H1 (cell line): ENCODE measurements around the gene IL3. TPM values are rescaled to one million over a fixed set of nuclear protein-coding genes. Genes with fewer than 3 reads are reported as not detected.

Experiments used
- CTCF ChIA-PET: fragments of 300-600 bp; sonication (Branson Sonifier 250); formaldehyde crosslinking; loops from one replicate; lab custom pipeline; 2021; ENCODE audit not compliant: partially characterized antibody; lab: Charles Lee
- POLR2A ChIA-PET: fragments of 300-600 bp; sonication (Branson Sonifier 250); formaldehyde crosslinking; loops from one replicate; lab custom pipeline; 2021; ENCODE audit warnings: inconsistent platforms; ENCODE audit not compliant: partially characterized antibody; lab: Charles Lee
- DNase-seq, 2 experiments: peaks; one replicate each; pipeline versions ENCODE4 v3.0.0 to v3.0.0-alpha.2; 2010 to 2022; ENCODE audit warnings: low spot score in 2 of 2, low read depth in 1 of 2, mixed read lengths in 1 of 2
- FAIRE-seq: peaks from 2 replicates; lab custom pipeline; 2011; peaks lifted over from hg19 to GRCh38; lab: Jason Lieb, UNC
- H2AFZ ChIP-seq: 2 replicates; pipeline ENCODE4 v1.8.1; 2012; ENCODE audit warnings: low read length, inconsistent platforms
- H2AK5ac ChIP-seq: 2 replicates; pipeline ENCODE4 v1.6.1; 2013; ENCODE audit warnings: low read depth, low read length
- H2BK120ac ChIP-seq: replicated peaks from 2 replicates; pipeline ENCODE3; 2013; ENCODE audit warnings: low read depth, low read length, inconsistent platforms
- H2BK12ac ChIP-seq: 2 replicates; pipeline ENCODE4 v1.6.1; 2013; ENCODE audit warnings: low read depth, low read length
- H2BK15ac ChIP-seq: 2 replicates; pipeline ENCODE4 v1.6.1; 2013; ENCODE audit warnings: low read length
- H2BK20ac ChIP-seq: 2 replicates; pipeline ENCODE4 v1.6.1; 2013; ENCODE audit warnings: low read length
- H2BK5ac ChIP-seq: 2 replicates; pipeline ENCODE4 v1.6.1; 2013; ENCODE audit warnings: low read depth, low read length
- H3K14ac ChIP-seq: 2 replicates; pipeline ENCODE4 v1.6.1; 2013; ENCODE audit warnings: inconsistent platforms; ENCODE audit not compliant: insufficient read length
- H3K18ac ChIP-seq: 2 replicates; pipeline ENCODE4 v1.6.1; 2013; ENCODE audit warnings: low read length; ENCODE audit errors: extremely low read depth
- H3K23ac ChIP-seq: 2 replicates; pipeline ENCODE4 v1.6.1; 2013; ENCODE audit warnings: inconsistent platforms; ENCODE audit not compliant: insufficient read length
- H3K23me2 ChIP-seq: 2 replicates; pipeline ENCODE4 v1.6.1; 2013; ENCODE audit warnings: low read depth, low read length
- H3K27ac ChIP-seq: 2 replicates; pipeline ENCODE4 v1.6.1; 2011; ENCODE audit warnings: low read depth, low read length, inconsistent platforms
- H3K27me3 ChIP-seq, 4 experiments: replicated peaks in 1 of 4; 1 replicate in 1 of 4; 2 replicates in 3 of 4; pipeline versions ENCODE4 v1.6.1 to v1.8.1; 2011 to 2013; ENCODE audit warnings: low read length in 3 of 4, mild to moderate bottlenecking in 3 of 4, inconsistent platforms in 2 of 4, mixed read lengths in 2 of 4, moderate library complexity in 1 of 4; ENCODE audit not compliant: control insufficient read depth in 3 of 4, insufficient read depth in 3 of 4; ENCODE audit errors: extremely low read depth in 1 of 4
- H3K36me3 ChIP-seq, 4 experiments: 2 replicates each; pipeline versions ENCODE4 v1.6.1 to v1.8.1; 2011 to 2013; ENCODE audit warnings: mild to moderate bottlenecking in 4 of 4, low read length in 3 of 4, moderate library complexity in 2 of 4, control low read depth in 1 of 4, inconsistent platforms in 1 of 4; ENCODE audit not compliant: insufficient read depth in 4 of 4, control insufficient read depth in 2 of 4
- H3K4ac ChIP-seq: replicated peaks from 2 replicates; pipeline ENCODE3; 2013; ENCODE audit warnings: low read length, low read depth, mixed read lengths, inconsistent platforms; ENCODE audit not compliant: insufficient read length
- H3K4me1 ChIP-seq, 4 experiments: replicated peaks in 1 of 4; 1 replicate in 1 of 4; 2 replicates in 3 of 4; pipeline versions ENCODE4 v1.6.1 to v1.8.1; 2011 to 2013; ENCODE audit warnings: low read length in 3 of 4, inconsistent platforms in 2 of 4, mixed read lengths in 1 of 4; ENCODE audit not compliant: insufficient read depth in 4 of 4, control insufficient read depth in 3 of 4
- H3K4me2 ChIP-seq, 2 experiments: 2 replicates each; pipeline versions ENCODE4 v1.6.1 to v1.8.1; 2011 to 2013; ENCODE audit warnings: low read depth in 2 of 2, low read length in 2 of 2, control low read depth in 1 of 2, inconsistent platforms in 1 of 2, mild to moderate bottlenecking in 1 of 2; ENCODE audit not compliant: insufficient read depth in 1 of 2
- H3K4me3 ChIP-seq, 4 experiments: fragments of 200-600, 300-600 bp in 1 of 4; sonication (generic), shearing (Covaris generic), sonication (Bioruptor Twin) in 1 of 4; 2 replicates each; pipeline versions ENCODE4 v1.5.1 to v1.8.1; 2011 to 2016; ENCODE audit warnings: low read length in 4 of 4, low read depth in 3 of 4, control low read depth in 2 of 4, inconsistent platforms in 2 of 4, mild to moderate bottlenecking in 2 of 4, mixed read lengths in 1 of 4, moderate library complexity in 1 of 4; ENCODE audit not compliant: insufficient read depth in 2 of 4; ENCODE audit errors: extremely low read depth in 1 of 4
- H3K56ac ChIP-seq: replicated peaks from 2 replicates; pipeline ENCODE3; 2013; ENCODE audit warnings: low read depth, mild to moderate bottlenecking, mixed read lengths, low read length, inconsistent platforms; ENCODE audit not compliant: insufficient read length
- H3K79me1 ChIP-seq: 2 replicates; pipeline ENCODE4 v1.6.1; 2013; ENCODE audit warnings: low read depth, low read length, control low read depth
- H3K79me2 ChIP-seq, 2 experiments: 2 replicates each; pipeline versions ENCODE4 v1.6.1 to v1.8.1; 2012 to 2013; ENCODE audit warnings: low read length in 2 of 2, mild to moderate bottlenecking in 2 of 2, inconsistent platforms in 1 of 2; ENCODE audit not compliant: insufficient read depth in 2 of 2, control insufficient read depth in 1 of 2
- H3K9ac ChIP-seq, 4 experiments: replicated peaks in 1 of 4; 1 replicate in 1 of 4; 2 replicates in 3 of 4; pipeline versions ENCODE4 v1.6.1 to v1.8.1; 2011 to 2013; ENCODE audit warnings: low read depth in 3 of 4, low read length in 3 of 4, control low read depth in 2 of 4, mild to moderate bottlenecking in 2 of 4, moderate library complexity in 2 of 4, inconsistent platforms in 1 of 4; ENCODE audit errors: extremely low read depth in 1 of 4
- H3K9me3 ChIP-seq, 2 experiments: 2 replicates each; pipeline versions ENCODE4 v1.6.1 to v1.8.1; 2012 to 2013; ENCODE audit warnings: mild to moderate bottlenecking in 2 of 2, moderate library complexity in 2 of 2, control low read depth in 1 of 2, inconsistent platforms in 1 of 2, low read depth in 1 of 2, low read length in 1 of 2, mixed read lengths in 1 of 2; ENCODE audit not compliant: insufficient read depth in 2 of 2
- H4K20me1 ChIP-seq, 2 experiments: replicated peaks in 1 of 2; 2 replicates each; pipeline versions ENCODE3 to v1.8.1; 2011 to 2013; ENCODE audit warnings: inconsistent platforms in 2 of 2, low read length in 2 of 2, mild to moderate bottlenecking in 1 of 2; ENCODE audit not compliant: insufficient read depth in 2 of 2, control insufficient read depth in 1 of 2
- H4K5ac ChIP-seq: 2 replicates; pipeline ENCODE4 v1.6.1; 2013; ENCODE audit warnings: low read length, low read depth, mixed read lengths, inconsistent platforms; ENCODE audit not compliant: insufficient read length
- H4K8ac ChIP-seq: 2 replicates; pipeline ENCODE4 v1.8.0; 2013; ENCODE audit warnings: mild to moderate bottlenecking, moderate library complexity, low read length, inconsistent platforms; ENCODE audit not compliant: insufficient read depth; ENCODE audit errors: extremely low read depth
- H4K91ac ChIP-seq: replicated peaks from 2 replicates; pipeline ENCODE3; 2013; ENCODE audit warnings: low read length, mixed read lengths, inconsistent platforms; ENCODE audit not compliant: insufficient read length
- ATF3 ChIP-seq: IDR thresholded peaks from 2 replicates; pipeline ENCODE4 v1.6.1; 2011; ENCODE audit warnings: low read depth, mild to moderate bottlenecking, low read length; ENCODE audit not compliant: insufficient read depth
- BRCA1 ChIP-seq: IDR thresholded peaks from 2 replicates; pipeline ENCODE4 v1.6.1; 2012; ENCODE audit warnings: low read depth, low read length, improper control_type of control experiment
- CREB1 ChIP-seq: IDR thresholded peaks from 2 replicates; pipeline ENCODE4 v1.6.1; 2012; ENCODE audit warnings: inconsistent platforms
- CTBP2 ChIP-seq: IDR thresholded peaks from 2 replicates; pipeline ENCODE4 v1.7.0; 2011; ENCODE audit warnings: borderline replicate concordance, mild to moderate bottlenecking, moderate library complexity, mixed read lengths, low read length; ENCODE audit not compliant: insufficient read depth, insufficient read length
- HDAC2 ChIP-seq, 2 experiments: fragments of 300-600 bp in 1 of 2; sonication (generic) in 1 of 2; IDR thresholded peaks; 2 replicates each; pipeline ENCODE4 v1.6.1; 2011 to 2012; ENCODE audit warnings: low read depth in 2 of 2, low read length in 2 of 2, mild to moderate bottlenecking in 2 of 2, moderate library complexity in 2 of 2, borderline replicate concordance in 1 of 2, inconsistent platforms in 1 of 2
- JUN ChIP-seq: IDR thresholded peaks from 2 replicates; pipeline ENCODE4 v1.6.1; 2011; ENCODE audit warnings: low read depth, mild to moderate bottlenecking, improper control_type of control experiment, low read length
- KDM5A ChIP-seq: fragments of 200-600 bp; IDR thresholded peaks from 2 replicates; pipeline ENCODE4 v1.7.1; 2012; ENCODE audit warnings: mild to moderate bottlenecking, low read length, inconsistent platforms, mixed read lengths
- NRF1 ChIP-seq: IDR thresholded peaks from 2 replicates; pipeline ENCODE4 v1.6.1; 2011; ENCODE audit warnings: mild to moderate bottlenecking, low read depth, low read length, improper control_type of control experiment
- POLR2AphosphoS5 ChIP-seq: IDR thresholded peaks from 2 replicates; pipeline ENCODE4 v1.6.1; 2011; ENCODE audit warnings: low read depth, low read length
- RXRA ChIP-seq: IDR thresholded peaks from 2 replicates; pipeline ENCODE4 v1.6.1; 2011; ENCODE audit warnings: low read depth, mild to moderate bottlenecking, low read length, moderate library complexity; ENCODE audit not compliant: insufficient read depth
- SIN3A ChIP-seq, 2 experiments: IDR thresholded peaks in 1 of 2; conservative IDR thresholded peaks in 1 of 2; 2 replicates each; pipeline ENCODE4 v1.6.1; 2011 to 2012; ENCODE audit warnings: low read length in 2 of 2, improper control_type of control experiment in 1 of 2, low read depth in 1 of 2, mild to moderate bottlenecking in 1 of 2
- SIRT6 ChIP-seq: IDR thresholded peaks from one replicate; pipeline ENCODE4 v1.7.1; 2012; ENCODE audit warnings: low read length, inconsistent platforms
- SUZ12 ChIP-seq: fragments of 200-600 bp; sonication (generic); IDR thresholded peaks from 2 replicates; pipeline ENCODE4 v1.6.1; 2012; ENCODE audit warnings: mild to moderate bottlenecking, inconsistent platforms, low read length, moderate library complexity, mixed read lengths
- TAF7 ChIP-seq: optimal IDR thresholded peaks from 2 replicates; pipeline ENCODE3; 2011; ENCODE audit warnings: low read depth, mild to moderate bottlenecking, inconsistent platforms, low read length, moderate library complexity, borderline replicate concordance
- TCF12 ChIP-seq: IDR thresholded peaks from 2 replicates; pipeline ENCODE4 v1.6.1; 2011; ENCODE audit warnings: low read depth, mild to moderate bottlenecking, low read length
- WGBS, 2 experiments: shearing (Covaris generic) in 1 of 2; methylation state at CpG; one replicate each; pipeline versions ENCODE4 v1.1.6 to v1.1.7; 2013 to 2015; ENCODE audit warnings: low lambda C conversion rate in 2 of 2, mixed read lengths in 2 of 2, inconsistent platforms in 1 of 2, low coverage in 1 of 2, missing lambda C conversion rate in 1 of 2; ENCODE audit not compliant: insufficient replicate concordance in 2 of 2, insufficient coverage in 1 of 2, insufficient read length in 1 of 2; ENCODE audit errors: extremely low coverage in 1 of 2, missing lambda C conversion rate in 1 of 2; 5-methylcytosine and 5-hydroxymethylcytosine counted together
- polyA plus RNA-seq, 7 experiments: library from polyadenylated mRNA; depleted of rRNA in 3 of 7; stranded (reverse) in 5 of 7; unstranded in 2 of 7; fragments of >200 nt in 5 of 7; fragments of 200-250 nt in 2 of 7; gene quantifications; 1 replicate in 5 of 7; 2 replicates in 1 of 7; 4 replicates in 1 of 7; pipeline versions ENCODE4 v1.2.1 to v1.2.3, GENCODE V29; 2011 to 2013; ENCODE audit warnings: missing spikeins in 2 of 7, mixed read lengths in 2 of 7
- total RNA-seq: library from RNA; stranded (reverse); fragmentation: NEBNext Ultra II Directional; extraction: Animal tissue kit (Norgen Biotek cat#: 25700); gene quantifications from 2 replicates; pipeline ENCODE4 v1.2.1, GENCODE V29; 2021

Gene IL3
- total and polyA plus RNA-seq, 2 of the 8 experiments (the other 6 are each of a cell fraction or from before 2014, with no cell fraction given): not detected

GRCh38 chr5:132095077-132095410 is 34.6 kb downstream of the IL3 start:
- ChIA-PET CTCF (interaction anchor here (0.9 kb wide), 1 partner anchor 109 kb away, joined by 3 read pairs; no protein-coding TSS in a partner anchor), POLR2A (no interaction called here)
- Histone ChIP-seq H3K27ac (no peak overlapping the region), H3K23ac (no peak overlapping the region), H2BK12ac (no peak overlapping the region), H3K9me3 (no peaks in the 10 kb centered on the region), H2BK20ac (no peak overlapping the region), H2BK5ac (no peak overlapping the region), H2AFZ (no peak overlapping the region), H3K79me1 (no peaks in the 10 kb centered on the region), H3K4me3 (no peak overlapping the region), H4K8ac (no peak overlapping the region), H2BK120ac (no peak overlapping the region), H2BK15ac (no peak overlapping the region), H3K4ac (no peak overlapping the region), H4K20me1 (no peaks in the 10 kb centered on the region), H3K36me3 (no peaks in the 10 kb centered on the region), H3K4me2 (no peak overlapping the region), H3K27me3 (no peaks in the 10 kb centered on the region), H4K91ac (no peak overlapping the region), H3K4me1 (no peaks in the 10 kb centered on the region), H3K14ac (no peak overlapping the region), H3K18ac (peak overlapping the region; percentile 22; the same call in 1 of the 2 replicates), H4K5ac (no peak overlapping the region), H3K56ac (no peak overlapping the region), H2AK5ac (no peak overlapping the region), H3K79me2 (no peaks in the 10 kb centered on the region), H3K23me2 (no peaks in the 10 kb centered on the region), H3K9ac (no peak overlapping the region)
- no peak for DNase-seq
- FAIRE-seq: no peak
- WGBS, 2 experiments: 80% methylated on average over 2 of the region's 2 CpGs; no CpG with 5 or more reads in 1 of the 2 experiments
- no peak for TF ChIP-seq KDM5A
- no peak for TF ChIP-seq SIN3A (conservative IDR thresholded peaks at IDR 0.05 in 1 of 2, IDR thresholded peaks at IDR 0.05 in 1 of 2; ENCODE audit: low read depth in 1 of 2, low read length in 2 of 2)
- no peak for TF ChIP-seq JUN
- no peak for TF ChIP-seq BRCA1
- no peak for TF ChIP-seq ATF3
- no peak for TF ChIP-seq SIRT6
- no peak for TF ChIP-seq POLR2AphosphoS5
- no peak for TF ChIP-seq CREB1
- no peak for TF ChIP-seq CTBP2
- TF ChIP-seq RXRA: no peak
- no peak for TF ChIP-seq SUZ12
- TF ChIP-seq HDAC2 (IDR thresholded peaks at IDR 0.05; ENCODE audit: borderline replicate concordance in 1 of 2, low read depth in 2 of 2, low read length in 2 of 2): no peak
- TF ChIP-seq TAF7: no peak
- no peak for TF ChIP-seq NRF1
- TF ChIP-seq TCF12: no peak
